NT2/D1 (cell line): ENCODE data around the gene TMED1.

Source experiments
- YY1 ChIP-seq: IDR thresholded peaks from 2 replicates; pipeline ENCODE4 v1.6.1; 2011; ENCODE audit not compliant: insufficient read length, insufficient read depth
- ZNF274 ChIP-seq: IDR thresholded peaks from 2 replicates; pipeline ENCODE4 v1.6.1; 2011; ENCODE audit warnings: mild to moderate bottlenecking, low read depth, low read length

- no peak for TF ChIP-seq YY1
- TF ChIP-seq ZNF274 = no peak
Observed at GRCh38 chr19:10881403-10882107, 45.5 kb upstream of the TMED1 start.
